H9 (cell line): ENCODE measurements around the gene PHACTR1. TPM values are rescaled to one million over a fixed set of nuclear protein-coding genes. Genes with fewer than 3 reads are reported as not detected.

ENCODE experiments used
- DNase-seq: peaks from one replicate; pipeline ENCODE4 v3.0.0-alpha.2; 2017
- H2AFZ ChIP-seq: one replicate; pipeline ENCODE4 v1.6.1; 2013; ENCODE audit warnings: mild to moderate bottlenecking, low read length, control low read depth, moderate library complexity
- H2AK5ac ChIP-seq: 2 replicates; pipeline ENCODE4 v1.6.1; 2013; ENCODE audit warnings: low read length, control low read depth, mixed read lengths; ENCODE audit not compliant: insufficient read length
- H2BK120ac ChIP-seq: one replicate; pipeline ENCODE4 v1.6.1; 2013; ENCODE audit warnings: low read depth, mild to moderate bottlenecking, low read length, control low read depth, inconsistent platforms; ENCODE audit not compliant: poor library complexity, severe bottlenecking
- H2BK12ac ChIP-seq: 2 replicates; pipeline ENCODE4 v1.6.1; 2013; ENCODE audit warnings: low read length, control low read depth, mixed read lengths, low read depth; ENCODE audit not compliant: insufficient read length
- H2BK15ac ChIP-seq: 2 replicates; pipeline ENCODE4 v1.6.1; 2013; ENCODE audit warnings: low read depth, low read length, control low read depth
- H2BK20ac ChIP-seq: one replicate; pipeline ENCODE4 v1.6.1; 2013; ENCODE audit warnings: low read depth, mild to moderate bottlenecking, low read length, control low read depth, inconsistent platforms; ENCODE audit not compliant: poor library complexity, severe bottlenecking
- H2BK5ac ChIP-seq: 2 replicates; pipeline ENCODE4 v1.6.1; 2013; ENCODE audit warnings: low read length, control low read depth, mixed read lengths; ENCODE audit not compliant: insufficient read length
- H3K14ac ChIP-seq: 2 replicates; pipeline ENCODE4 v1.6.1; 2013; ENCODE audit warnings: low read length, control low read depth; ENCODE audit not compliant: insufficient read depth
- H3K18ac ChIP-seq: 2 replicates; pipeline ENCODE4 v1.6.1; 2013; ENCODE audit warnings: low read depth, mild to moderate bottlenecking, mixed read lengths, low read length, control low read depth; ENCODE audit not compliant: insufficient read length
- H3K23ac ChIP-seq: 2 replicates; pipeline ENCODE4 v1.6.1; 2013; ENCODE audit warnings: low read length, control low read depth, mixed read lengths, low read depth; ENCODE audit not compliant: insufficient read length
- H3K23me2 ChIP-seq: 2 replicates; pipeline ENCODE4 v1.6.1; 2013; ENCODE audit warnings: low read depth, mild to moderate bottlenecking, mixed read lengths, low read length, control low read depth; ENCODE audit not compliant: insufficient read length, poor library complexity, severe bottlenecking
- H3K27ac ChIP-seq: 2 replicates; pipeline ENCODE4 v1.5.1; 2013; ENCODE audit warnings: low read length, control low read depth, mixed read lengths, low read depth; ENCODE audit not compliant: insufficient read length
- H3K27me3 ChIP-seq: 2 replicates; pipeline ENCODE4 v1.6.1; 2013; ENCODE audit warnings: low read length, control low read depth, inconsistent platforms; ENCODE audit not compliant: insufficient read depth
- H3K4ac ChIP-seq: 2 replicates; pipeline ENCODE4 v1.6.1; 2013; ENCODE audit warnings: low read depth, mild to moderate bottlenecking, control low read depth, inconsistent platforms, low read length, moderate library complexity
- H3K4me1 ChIP-seq: 2 replicates; pipeline ENCODE4 v1.6.1; 2013; ENCODE audit warnings: low read length, control low read depth, inconsistent platforms; ENCODE audit not compliant: insufficient read depth
- H3K4me2 ChIP-seq: 2 replicates; pipeline ENCODE4 v1.6.1; 2013; ENCODE audit warnings: low read length, control low read depth, mixed read lengths; ENCODE audit not compliant: insufficient read length, insufficient read depth
- H3K56ac ChIP-seq: 2 replicates; pipeline ENCODE4 v1.6.1; 2013; ENCODE audit warnings: low read depth, mild to moderate bottlenecking, mixed read lengths, low read length, control low read depth; ENCODE audit not compliant: insufficient read length
- H3K79me1 ChIP-seq: 2 replicates; pipeline ENCODE4 v1.6.1; 2013; ENCODE audit warnings: low read depth, mild to moderate bottlenecking, moderate library complexity, low read length, control low read depth, inconsistent platforms; ENCODE audit not compliant: insufficient read depth, poor library complexity, severe bottlenecking
- H3K79me2 ChIP-seq: 2 replicates; pipeline ENCODE4 v1.6.1; 2013; ENCODE audit warnings: low read length, control low read depth, inconsistent platforms; ENCODE audit not compliant: insufficient read depth
- H3K9ac ChIP-seq: 2 replicates; pipeline ENCODE4 v1.6.1; 2013; ENCODE audit warnings: low read length, control low read depth, mixed read lengths; ENCODE audit not compliant: insufficient read length; ENCODE audit errors: extremely low read depth
- H3K9me3 ChIP-seq: one replicate; pipeline ENCODE4 v1.6.1; 2013; ENCODE audit warnings: low read depth, low read length, inconsistent platforms; ENCODE audit not compliant: control insufficient read depth
- H3T11ph ChIP-seq: one replicate; pipeline ENCODE4 v1.6.1; 2013; ENCODE audit warnings: mild to moderate bottlenecking, low read length, control low read depth, inconsistent platforms
- H4K20me1 ChIP-seq: one replicate; pipeline ENCODE4 v1.6.1; 2013; ENCODE audit not compliant: control insufficient read depth, insufficient read length, insufficient read depth
- H4K5ac ChIP-seq: 2 replicates; pipeline ENCODE4 v1.6.1; 2013; ENCODE audit warnings: low read depth, mild to moderate bottlenecking, mixed read lengths, low read length, control low read depth; ENCODE audit not compliant: insufficient read length
- H4K8ac ChIP-seq: replicated peaks from 2 replicates; pipeline ENCODE4 v1.6.1; 2013; ENCODE audit warnings: low read length, control low read depth, mixed read lengths, low read depth; ENCODE audit not compliant: insufficient read length
- H4K91ac ChIP-seq: 2 replicates; pipeline ENCODE4 v1.6.1; 2013; ENCODE audit warnings: low read depth, mild to moderate bottlenecking, moderate library complexity, mixed read lengths, low read length, control low read depth; ENCODE audit not compliant: insufficient read length
- H3K27ac Mint-ChIP-seq, 3 experiments: 2 replicates in 2 of 3; 3 replicates in 1 of 3; pipeline ENCODE4 v1.8.0; 2020 to 2021; ENCODE audit warnings: mixed read lengths in 3 of 3, mild to moderate bottlenecking in 1 of 3, moderate library complexity in 1 of 3
- H3K27me3 Mint-ChIP-seq: 2 replicates; pipeline ENCODE4 v1.8.0; 2021; ENCODE audit warnings: low read depth, mild to moderate bottlenecking, moderate library complexity, mixed read lengths
- H3K36me3 Mint-ChIP-seq, 3 experiments: 2 replicates in 2 of 3; 3 replicates in 1 of 3; pipeline ENCODE4 v1.8.0; 2020 to 2021; ENCODE audit warnings: low read depth in 3 of 3, mixed read lengths in 3 of 3; ENCODE audit not compliant: insufficient read depth in 1 of 3
- H3K4me1 Mint-ChIP-seq, 2 experiments: 2 replicates each; pipeline ENCODE4 v1.8.0; 2020; ENCODE audit warnings: mixed read lengths in 2 of 2
- H3K4me3 Mint-ChIP-seq, 2 experiments: 2 replicates in 1 of 2; 3 replicates in 1 of 2; pipeline ENCODE4 v1.8.0; 2020 to 2021; ENCODE audit warnings: mild to moderate bottlenecking in 2 of 2, mixed read lengths in 2 of 2, moderate library complexity in 1 of 2
- H3K9me3 Mint-ChIP-seq, 2 experiments: 2 replicates in 1 of 2; 3 replicates in 1 of 2; pipeline ENCODE4 v1.8.0; 2020; ENCODE audit warnings: mild to moderate bottlenecking in 2 of 2, mixed read lengths in 2 of 2, moderate library complexity in 1 of 2
- CTCF ChIP-seq: fragments of 200-600 bp; sonication (generic); conservative IDR thresholded peaks from 3 replicates; pipeline ENCODE4 v1.8.0; 2021; ENCODE audit warnings: antibody characterized with exemption, mild to moderate bottlenecking
- total RNA-seq: library from RNA; stranded (reverse); gene quantifications from 2 replicates; pipeline ENCODE4 v1.2.1, GENCODE V29; 2021

The PHACTR1 gene
- total RNA-seq, 1 experiment from 2014 or later = 15.9 TPM

GRCh38 chr6:12921467-12921866 lies 204.9 kb downstream of the PHACTR1 start:
- H3K56ac ChIP-seq = no peak overlapping the region
- no peak overlapping the region for H4K8ac ChIP-seq
- no peaks in the 10 kb centered on the region for H4K20me1 ChIP-seq
- H3K23ac ChIP-seq = no peak overlapping the region
- H2AK5ac ChIP-seq = no peak overlapping the region
- no peak overlapping the region for H2BK12ac ChIP-seq
- no peak overlapping the region for H2BK20ac ChIP-seq
- no peaks in the 10 kb centered on the region for H3K23me2 ChIP-seq
- no peak overlapping the region for H3K4me2 ChIP-seq
- Mint-ChIP-seq H3K4me3 (no peak overlapping the region), H3K9me3 (no peaks in the 10 kb centered on the region), H3K27ac (no peak overlapping the region; a peak in 1 of 7 replicates), H3K4me1 (peaks cover 16 to 19% of the 10 kb centered on the region in 2 experiments), H3K36me3 (no peaks in the 10 kb centered on the region), H3K27me3 (0 out of 2 replicates have a peak, but pooled peaks cover 1% of the 10 kb centered on the region)
- no peaks in the 10 kb centered on the region for H3K27me3 ChIP-seq
- no peak for TF ChIP-seq CTCF
- no peak overlapping the region for H3T11ph ChIP-seq
- no peak overlapping the region for H2AFZ ChIP-seq
- H3K79me2 ChIP-seq = no peaks in the 10 kb centered on the region
- H3K27ac ChIP-seq = no peak overlapping the region
- H3K18ac ChIP-seq = no peak overlapping the region
- no peak overlapping the region for H3K4ac ChIP-seq
- no peak overlapping the region for H2BK15ac ChIP-seq
- no peak overlapping the region for H3K9ac ChIP-seq
- no peak overlapping the region for H4K5ac ChIP-seq
- no peaks in the 10 kb centered on the region for H3K79me1 ChIP-seq
- H2BK5ac ChIP-seq = no peak overlapping the region
- no peak for DNase-seq
- no peaks in the 10 kb centered on the region for H3K9me3 ChIP-seq
- H3K4me1 ChIP-seq = no peaks in the 10 kb centered on the region
- no peak overlapping the region for H3K14ac ChIP-seq
- no peak overlapping the region for H4K91ac ChIP-seq
- no peak overlapping the region for H2BK120ac ChIP-seq
